ENCODE results near the gene ANKDD1B.

GRCh38 chr5:75666801-75667200, 55.5 kb downstream of the ANKDD1B start:
- TF ChIP-seq, protein P1, sequence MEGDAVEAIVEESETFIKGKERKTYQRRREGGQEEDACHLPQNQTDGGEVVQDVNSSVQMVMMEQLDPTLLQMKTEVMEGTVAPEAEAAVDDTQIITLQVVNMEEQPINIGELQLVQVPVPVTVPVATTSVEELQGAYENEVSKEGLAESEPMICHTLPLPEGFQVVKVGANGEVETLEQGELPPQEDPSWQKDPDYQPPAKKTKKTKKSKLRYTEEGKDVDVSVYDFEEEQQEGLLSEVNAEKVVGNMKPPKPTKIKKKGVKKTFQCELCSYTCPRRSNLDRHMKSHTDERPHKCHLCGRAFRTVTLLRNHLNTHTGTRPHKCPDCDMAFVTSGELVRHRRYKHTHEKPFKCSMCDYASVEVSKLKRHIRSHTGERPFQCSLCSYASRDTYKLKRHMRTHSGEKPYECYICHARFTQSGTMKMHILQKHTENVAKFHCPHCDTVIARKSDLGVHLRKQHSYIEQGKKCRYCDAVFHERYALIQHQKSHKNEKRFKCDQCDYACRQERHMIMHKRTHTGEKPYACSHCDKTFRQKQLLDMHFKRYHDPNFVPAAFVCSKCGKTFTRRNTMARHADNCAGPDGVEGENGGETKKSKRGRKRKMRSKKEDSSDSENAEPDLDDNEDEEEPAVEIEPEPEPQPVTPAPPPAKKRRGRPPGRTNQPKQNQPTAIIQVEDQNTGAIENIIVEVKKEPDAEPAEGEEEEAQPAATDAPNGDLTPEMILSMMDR (IDR thresholded peaks at IDR 0.05): no peak
- no peak for TF ChIP-seq POLR2A (IDR thresholded peaks at IDR 0.05)

All from right lobe of liver (tissue), 4 donors.